ENCODE data around the gene AFDN. TPM values are rescaled to one million over a fixed set of nuclear protein-coding genes. Genes with fewer than 3 reads are reported as not detected.

AFDN gene
- total RNA-seq, 4 donors from 2014 or later = 134 to 179 (median 144) TPM

DNA sequence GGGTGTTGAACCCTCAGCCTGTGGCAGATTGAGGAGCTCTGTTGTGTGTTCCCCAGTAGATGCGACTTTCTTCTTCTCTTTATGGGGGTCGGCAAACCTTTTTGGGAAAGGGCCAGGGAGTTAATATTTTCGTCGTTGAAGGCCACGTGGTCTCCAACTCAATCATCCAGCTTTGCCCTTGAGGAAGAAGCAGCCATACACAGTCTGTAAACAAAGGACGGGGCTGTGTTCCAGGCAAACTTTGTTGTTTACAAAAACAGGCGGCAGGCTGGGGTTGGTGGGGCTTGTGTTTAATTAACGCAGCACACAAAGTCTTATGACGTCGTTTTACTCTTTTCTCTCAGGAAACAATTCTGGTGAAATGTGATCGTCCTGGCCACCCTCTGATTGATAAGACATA, 190.9 kb downstream of the AFDN start:
- H3K36me3 ChIP-seq = no peaks in the 10 kb centered on the region
- no peak overlapping the region for H3K27ac ChIP-seq

DNA sequence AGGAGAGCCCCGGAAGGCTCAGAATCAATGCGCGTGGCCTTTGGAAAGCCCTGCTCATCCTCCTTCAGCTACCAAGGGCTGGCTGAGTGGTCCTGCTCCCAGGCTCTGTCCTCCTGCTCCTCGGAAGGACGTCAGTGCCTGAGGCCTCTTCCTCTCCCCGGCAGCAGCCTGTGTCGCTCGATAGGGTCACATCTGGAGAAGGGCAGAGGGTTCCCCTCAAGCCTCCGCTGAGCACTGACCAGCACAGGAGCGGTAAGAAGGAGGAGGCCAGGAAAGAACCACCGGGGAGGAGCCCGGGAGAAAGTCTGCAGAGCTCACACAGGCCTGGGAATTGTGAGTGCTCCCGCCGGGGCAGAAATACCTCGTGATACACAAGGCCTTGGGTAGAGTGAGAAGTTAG, 192.0 kb downstream of the AFDN start:
- Histone ChIP-seq H3K27me3 (no peaks in the 10 kb centered on the region), H3K36me3 (no peaks in the 10 kb centered on the region), H3K27ac (no peak overlapping the region), H3K4me1 (peaks cover 0 to 30% (median 2%) of the 10 kb centered on the region in 4 donors), H3K4me3 (no peak overlapping the region), H3K9me3 (peaks cover 0 to 5% (median 0%) of the 10 kb centered on the region in 4 donors)
- DNase-seq (ENCODE audit: low spot score in 2 of 2) = no peak
- WGBS, 2 donors = 85 to 92% methylated on average over 15 of the region's 15 CpGs
- no peak for TF ChIP-seq POLR2A (IDR thresholded peaks at IDR 0.05)
- TF ChIP-seq, protein P1, sequence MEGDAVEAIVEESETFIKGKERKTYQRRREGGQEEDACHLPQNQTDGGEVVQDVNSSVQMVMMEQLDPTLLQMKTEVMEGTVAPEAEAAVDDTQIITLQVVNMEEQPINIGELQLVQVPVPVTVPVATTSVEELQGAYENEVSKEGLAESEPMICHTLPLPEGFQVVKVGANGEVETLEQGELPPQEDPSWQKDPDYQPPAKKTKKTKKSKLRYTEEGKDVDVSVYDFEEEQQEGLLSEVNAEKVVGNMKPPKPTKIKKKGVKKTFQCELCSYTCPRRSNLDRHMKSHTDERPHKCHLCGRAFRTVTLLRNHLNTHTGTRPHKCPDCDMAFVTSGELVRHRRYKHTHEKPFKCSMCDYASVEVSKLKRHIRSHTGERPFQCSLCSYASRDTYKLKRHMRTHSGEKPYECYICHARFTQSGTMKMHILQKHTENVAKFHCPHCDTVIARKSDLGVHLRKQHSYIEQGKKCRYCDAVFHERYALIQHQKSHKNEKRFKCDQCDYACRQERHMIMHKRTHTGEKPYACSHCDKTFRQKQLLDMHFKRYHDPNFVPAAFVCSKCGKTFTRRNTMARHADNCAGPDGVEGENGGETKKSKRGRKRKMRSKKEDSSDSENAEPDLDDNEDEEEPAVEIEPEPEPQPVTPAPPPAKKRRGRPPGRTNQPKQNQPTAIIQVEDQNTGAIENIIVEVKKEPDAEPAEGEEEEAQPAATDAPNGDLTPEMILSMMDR (IDR thresholded peaks at IDR 0.05) = no peak
- TF ChIP-seq EP300 (IDR thresholded peaks at IDR 0.05) = no peak

More for the DNA sequence above, 190.9 kb downstream of the AFDN start:
- TF ChIP-seq, protein P1 (IDR thresholded peaks at IDR 0.05) = no peak
- TF ChIP-seq EP300 (IDR thresholded peaks at IDR 0.05) = no peak
- TF ChIP-seq POLR2A (IDR thresholded peaks at IDR 0.05) = no peak
- Histone ChIP-seq H3K4me1 (peaks cover 0 to 33% (median 2%) of the 10 kb centered on the region in 4 donors), H3K9me3 (peaks cover 0 to 11% (median 0%) of the 10 kb centered on the region in 4 donors), H3K27me3 (no peaks in the 10 kb centered on the region), H3K4me3 (no peak overlapping the region)
- WGBS, 2 donors = 50 to 51% methylated on average over 11 of the region's 11 CpGs
- DNase-seq (ENCODE audit: low spot score in 2 of 2) = no peak

DNA sequence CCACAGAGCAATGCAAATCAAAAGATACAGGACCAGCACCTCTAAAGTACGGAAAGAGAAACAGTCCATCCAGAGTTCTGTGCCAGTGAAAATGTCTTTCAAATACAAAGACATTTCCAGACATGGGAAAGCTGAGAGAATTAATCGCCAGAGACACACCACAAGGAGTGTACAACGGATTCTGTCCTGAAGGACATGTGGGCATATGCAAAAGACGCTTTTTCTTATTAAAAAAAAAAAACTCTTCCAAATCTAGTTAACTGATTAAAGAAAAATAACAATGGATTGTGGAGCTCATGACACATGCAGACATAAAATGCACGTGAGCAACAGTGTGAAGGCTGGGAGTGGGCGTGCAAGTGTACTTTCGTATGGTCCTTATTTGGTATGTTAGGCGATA, 193.5 kb downstream of the AFDN start:
- Histone ChIP-seq H3K36me3 (no peaks in the 10 kb centered on the region), H3K4me3 (no peak overlapping the region), H3K27me3 (no peaks in the 10 kb centered on the region), H3K27ac (no peak overlapping the region), H3K4me1 (peaks cover 0 to 15% (median 2%) of the 10 kb centered on the region in 4 donors), H3K9me3 (peaks cover 0 to 3% (median 0%) of the 10 kb centered on the region in 4 donors)
- WGBS, 2 donors = 88 to 90% methylated on average over 8 of the region's 8 CpGs
- no peak for TF ChIP-seq EP300 (IDR thresholded peaks at IDR 0.05)
- no peak for TF ChIP-seq POLR2A (IDR thresholded peaks at IDR 0.05)
- TF ChIP-seq, protein P1 (IDR thresholded peaks at IDR 0.05) = no peak
- DNase-seq (ENCODE audit: low spot score in 2 of 2) = no peak

DNA sequence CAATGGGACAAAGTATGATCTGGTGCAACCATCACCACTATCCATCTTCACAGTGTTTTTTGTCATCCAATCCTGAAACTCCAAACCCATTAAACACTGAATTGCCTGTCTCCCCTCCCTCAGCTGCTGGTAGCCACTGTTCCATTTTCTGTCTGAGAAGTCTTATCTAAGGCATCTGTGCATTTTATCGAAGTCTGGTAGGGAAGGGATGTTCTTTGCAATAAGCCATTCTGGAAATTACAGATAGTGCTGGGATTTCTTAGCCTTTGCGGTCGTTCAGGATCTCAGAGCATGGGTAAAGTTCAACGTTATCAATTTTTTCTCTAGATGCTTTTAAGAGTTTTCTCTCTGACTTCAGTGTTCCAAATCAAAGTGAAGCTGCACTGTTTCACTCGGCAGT, 194.9 kb downstream of the AFDN start:
- no peak for TF ChIP-seq POLR2A (IDR thresholded peaks at IDR 0.05)
- TF ChIP-seq, protein P1 (IDR thresholded peaks at IDR 0.05) = no peak
- TF ChIP-seq EP300 (IDR thresholded peaks at IDR 0.05) = no peak
- 88 to 89% methylated on average over 5 of the region's 5 CpGs for WGBS, 2 donors
- H3K4me3 ChIP-seq = no peak overlapping the region
- H3K36me3 ChIP-seq = no peaks in the 10 kb centered on the region
- peaks cover 0 to 4% (median 2%) of the 10 kb centered on the region in 4 donors for H3K4me1 ChIP-seq
- H3K27ac ChIP-seq = no peak overlapping the region
- no peak for DNase-seq (ENCODE audit: low spot score in 2 of 2)
- no peaks in the 10 kb centered on the region for H3K9me3 ChIP-seq
- no peaks in the 10 kb centered on the region for H3K27me3 ChIP-seq

Other genes with a start within 250 kb of the AFDN start
- not detected for gene KIF25, start 170.8 kb downstream of the AFDN start, total RNA-seq